ENCODE data around the gene CACNA1S.

The CACNA1S gene

DNA sequence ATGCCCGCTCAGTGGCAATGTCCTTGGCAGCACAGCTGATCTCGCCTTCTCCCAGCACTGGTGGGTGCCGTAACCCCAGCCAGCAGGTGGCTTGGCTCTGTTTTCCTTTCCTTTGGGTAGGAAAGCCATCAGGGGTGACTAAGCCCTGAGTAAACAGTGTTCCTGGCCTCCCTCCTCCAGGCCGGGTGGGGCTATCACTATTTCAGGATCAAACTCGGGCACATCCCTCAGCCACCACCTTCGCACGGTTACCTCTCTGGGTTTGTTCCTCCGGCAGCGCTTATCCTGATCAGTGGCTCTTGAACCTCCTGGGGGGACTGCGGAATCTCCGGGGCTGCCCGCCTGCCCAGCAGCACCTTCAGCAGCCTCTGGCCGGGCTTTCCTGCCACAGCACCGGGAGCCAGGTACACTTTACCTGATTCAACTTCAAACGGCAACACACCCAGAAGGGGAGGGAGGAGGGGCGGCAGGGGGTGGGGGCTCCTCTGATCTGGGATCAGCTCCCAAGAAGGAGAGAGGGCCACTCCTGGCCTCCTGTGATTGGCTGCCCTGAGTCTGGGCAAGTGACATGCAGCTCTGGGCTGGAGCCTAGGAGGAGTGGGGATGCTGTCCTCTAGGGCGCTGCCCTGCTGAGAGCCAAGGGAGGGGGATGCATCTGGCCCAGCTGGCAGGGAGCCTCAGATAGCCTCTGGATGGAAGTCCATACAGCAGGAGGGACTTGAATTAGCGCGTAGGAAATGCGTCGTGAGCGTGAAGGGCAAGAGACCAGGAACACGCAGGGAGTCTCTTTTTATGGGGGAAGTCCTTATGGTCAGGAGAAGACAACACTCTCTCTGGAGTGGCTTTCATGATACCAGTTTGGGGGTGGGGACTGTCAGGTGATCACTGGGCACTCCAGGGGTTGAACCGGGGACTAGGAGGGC, 14.9 kb upstream of the CACNA1S start, which contains the start of gene ASCL5:
ASCL5 (minus strand) TSS at position 353 of the 923 bp plus-strand sequence. CDS start 11,812 bp downstream, outside the sequence.
- H3K4me3 ChIP-seq (ENCODE audit: low read length), result no peak within 1 kb of the TSS
- DNase-seq (ENCODE audit: low read depth), result no peak
- TF ChIP-seq, protein P1, sequence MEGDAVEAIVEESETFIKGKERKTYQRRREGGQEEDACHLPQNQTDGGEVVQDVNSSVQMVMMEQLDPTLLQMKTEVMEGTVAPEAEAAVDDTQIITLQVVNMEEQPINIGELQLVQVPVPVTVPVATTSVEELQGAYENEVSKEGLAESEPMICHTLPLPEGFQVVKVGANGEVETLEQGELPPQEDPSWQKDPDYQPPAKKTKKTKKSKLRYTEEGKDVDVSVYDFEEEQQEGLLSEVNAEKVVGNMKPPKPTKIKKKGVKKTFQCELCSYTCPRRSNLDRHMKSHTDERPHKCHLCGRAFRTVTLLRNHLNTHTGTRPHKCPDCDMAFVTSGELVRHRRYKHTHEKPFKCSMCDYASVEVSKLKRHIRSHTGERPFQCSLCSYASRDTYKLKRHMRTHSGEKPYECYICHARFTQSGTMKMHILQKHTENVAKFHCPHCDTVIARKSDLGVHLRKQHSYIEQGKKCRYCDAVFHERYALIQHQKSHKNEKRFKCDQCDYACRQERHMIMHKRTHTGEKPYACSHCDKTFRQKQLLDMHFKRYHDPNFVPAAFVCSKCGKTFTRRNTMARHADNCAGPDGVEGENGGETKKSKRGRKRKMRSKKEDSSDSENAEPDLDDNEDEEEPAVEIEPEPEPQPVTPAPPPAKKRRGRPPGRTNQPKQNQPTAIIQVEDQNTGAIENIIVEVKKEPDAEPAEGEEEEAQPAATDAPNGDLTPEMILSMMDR (conservative IDR thresholded peaks at IDR 0.05; ENCODE audit: low read depth, low read length), result peak; percentile 35

DNA sequence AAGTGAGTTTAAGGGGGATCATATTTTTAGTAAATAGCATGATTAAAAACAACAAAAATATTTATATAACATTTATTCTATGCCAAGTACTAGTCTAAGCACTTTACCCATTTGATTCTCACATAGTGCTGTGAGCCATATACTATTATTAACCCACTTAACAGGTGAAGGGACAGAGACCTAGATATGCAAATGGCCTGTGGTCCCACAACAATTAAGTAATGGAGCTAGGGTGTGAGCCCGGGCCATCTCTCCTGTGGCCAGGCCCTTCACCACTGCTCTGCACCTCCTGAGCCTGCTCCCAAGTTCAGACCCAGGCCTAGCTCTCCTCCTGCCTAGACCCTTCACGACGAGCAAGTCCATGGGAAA, 14.2 kb upstream of the CACNA1S start:
- H3K4me3 ChIP-seq (ENCODE audit: low read length), result no peak overlapping the region
- TF ChIP-seq, protein P1 (conservative IDR thresholded peaks at IDR 0.05; ENCODE audit: low read depth, low read length), result no peak
- no peak for DNase-seq (ENCODE audit: low read depth)

DNA sequence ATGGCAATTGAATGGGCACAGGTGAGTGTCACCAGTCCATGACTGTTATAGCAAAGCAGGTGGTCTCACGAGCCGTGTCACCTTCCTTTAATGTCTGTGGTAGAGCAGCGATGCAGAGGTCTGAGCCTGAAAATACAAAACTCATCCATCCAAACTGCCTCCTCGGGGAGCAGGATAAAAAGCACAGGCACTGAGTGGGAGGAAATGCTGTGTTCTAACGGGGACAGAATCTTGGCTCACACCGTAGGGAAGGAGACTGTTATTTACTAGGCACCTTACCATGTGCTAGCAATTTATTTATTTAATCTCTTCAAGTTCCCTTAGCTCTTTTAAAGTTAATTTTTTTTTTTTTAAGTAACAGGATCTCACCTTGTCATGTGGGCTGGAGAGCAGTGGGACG, 13.6 kb upstream of the CACNA1S start:
- TF ChIP-seq, protein P1 (conservative IDR thresholded peaks at IDR 0.05; ENCODE audit: low read depth, low read length), result no peak
- no peak for DNase-seq (ENCODE audit: low read depth)
- no peak overlapping the region for H3K4me3 ChIP-seq (ENCODE audit: low read length)

DNA sequence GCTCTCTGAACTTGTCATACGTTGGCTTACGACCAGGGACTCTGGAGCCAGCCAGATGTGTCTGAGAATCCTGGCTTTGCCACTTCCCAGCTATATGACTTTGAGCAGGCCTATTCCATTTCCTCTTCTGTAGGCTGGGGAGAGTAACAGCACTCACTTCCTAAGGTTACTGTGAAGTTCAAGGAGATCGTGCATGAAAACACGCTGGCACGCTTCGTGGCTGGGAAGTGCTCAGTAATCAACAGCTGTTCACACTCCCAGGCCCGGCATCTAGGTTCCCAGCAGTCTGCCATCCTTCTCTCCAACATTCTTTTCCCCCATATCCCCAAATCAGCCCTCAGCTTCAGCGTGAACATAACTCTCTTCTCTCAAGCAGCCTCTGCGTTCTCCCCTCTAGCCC, 12.8 kb upstream of the CACNA1S start:
- TF ChIP-seq, protein P1 (conservative IDR thresholded peaks at IDR 0.05; ENCODE audit: low read depth, low read length), result no peak
- no peak overlapping the region for H3K4me3 ChIP-seq (ENCODE audit: low read length)
- DNase-seq (ENCODE audit: low read depth), result no peak

DNA sequence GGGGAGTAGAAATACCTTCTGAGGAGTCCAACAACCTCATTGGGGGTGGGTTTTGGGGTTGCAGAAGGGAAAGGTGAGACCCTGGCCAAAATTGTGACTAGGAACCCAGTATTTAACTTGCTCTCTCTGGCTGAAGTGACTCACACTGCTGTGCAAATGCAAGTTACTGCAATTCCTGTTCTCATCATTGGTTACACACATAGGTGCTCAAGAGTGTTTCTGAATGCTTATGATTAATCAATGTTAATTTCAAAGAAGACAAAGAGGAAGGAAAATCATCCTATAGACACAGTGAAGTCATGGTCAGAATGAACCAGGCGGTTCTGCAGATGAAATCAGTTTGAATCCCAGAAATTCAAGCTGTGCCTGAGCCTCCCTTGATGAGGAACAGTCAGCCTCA, 11.6 kb upstream of the CACNA1S start:
- H3K4me3 ChIP-seq (ENCODE audit: low read length), result no peak overlapping the region
- TF ChIP-seq, protein P1 (conservative IDR thresholded peaks at IDR 0.05; ENCODE audit: low read depth, low read length), result no peak
- DNase-seq (ENCODE audit: low read depth), result no peak

DNA sequence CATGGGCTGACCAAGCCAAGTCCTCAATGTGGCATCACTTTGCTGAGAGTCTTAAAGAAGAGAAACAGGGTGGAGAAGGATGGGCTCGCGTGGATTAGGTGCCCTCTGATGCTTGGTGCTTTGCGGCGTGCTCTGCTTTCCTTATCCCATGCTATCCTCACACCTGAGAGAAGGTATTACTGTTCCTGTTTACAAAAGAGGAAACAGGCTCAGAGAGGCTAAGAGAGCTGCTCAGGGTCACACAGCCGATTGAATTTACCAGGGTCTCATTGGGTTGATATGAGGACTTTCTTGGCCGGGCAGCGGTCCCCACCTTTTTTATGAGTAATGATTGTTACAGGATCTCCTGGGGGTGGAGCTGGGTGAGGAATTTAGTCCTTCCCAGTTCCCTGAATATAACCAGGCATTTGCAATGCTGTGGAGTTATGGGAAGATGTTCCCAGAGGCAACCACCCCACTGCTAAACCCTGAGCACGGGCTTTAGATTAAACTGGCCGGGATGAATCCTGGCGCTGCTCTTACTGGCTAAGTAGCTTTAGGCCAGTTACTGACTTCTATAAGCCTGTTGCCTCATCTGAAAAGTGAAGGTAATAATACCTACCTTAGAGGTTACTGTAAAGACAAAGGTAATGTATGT, 10.2 kb upstream of the CACNA1S start:
- TF ChIP-seq, protein P1 (conservative IDR thresholded peaks at IDR 0.05; ENCODE audit: low read depth, low read length), result no peak
- DNase-seq (ENCODE audit: low read depth), result no peak
- no peak overlapping the region for H3K4me3 ChIP-seq (ENCODE audit: low read length)
